ENCODE data around the gene SLC35G2. TPM values are rescaled to one million over a fixed set of nuclear protein-coding genes. Genes with fewer than 3 reads are reported as not detected.

Gene SLC35G2
- total RNA-seq, 4 donors from 2014 or later = 3.3 to 6.1 (median 5.4) TPM

DNA sequence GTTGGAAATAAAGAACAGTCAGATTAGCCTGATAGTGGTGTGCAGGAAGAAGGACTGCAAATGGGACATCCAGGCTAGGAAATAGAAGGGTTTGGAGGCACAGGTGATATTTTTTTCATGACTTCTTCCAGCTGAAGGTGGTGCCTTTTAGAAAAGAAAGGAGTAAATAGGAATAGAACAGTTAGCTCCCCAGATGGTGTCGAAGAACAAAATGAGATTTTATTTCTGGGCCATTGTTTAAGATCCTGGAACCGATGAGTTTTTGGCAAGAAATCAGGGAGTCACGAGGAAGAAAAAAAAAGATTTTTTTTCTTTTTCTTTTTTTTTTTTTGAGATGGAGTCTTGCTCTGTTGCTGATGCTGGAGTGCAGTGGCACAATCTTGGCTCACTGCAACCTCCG lies 33.3 kb downstream of the SLC35G2 start:
- H3K4me1 ChIP-seq = no peaks in the 10 kb centered on the region
- no peak overlapping the region for H3K4me3 ChIP-seq
- TF ChIP-seq POLR2AphosphoS5 (IDR thresholded peaks at IDR 0.05) (no peak), EP300 (IDR thresholded peaks at IDR 0.05) (no peak), CTCF (IDR thresholded peaks at IDR 0.05) (no peak), POLR2A (IDR thresholded peaks at IDR 0.05) (no peak)
- peak overlapping the region in 1 of 4 donors; percentile 8 for H3K27ac ChIP-seq
- peaks cover 0 to 5% of the 10 kb centered on the region in 2 donors for H3K36me3 ChIP-seq
- no peak for ATAC-seq
- H3K9me3 ChIP-seq = no peaks in the 10 kb centered on the region
- 46 to 47% methylated on average over 3 to 4 of the region's 4 CpGs for WGBS, 2 donors (ENCODE audit: low coverage in 1 of 2)
- no peaks in the 10 kb centered on the region for H3K27me3 ChIP-seq

DNA sequence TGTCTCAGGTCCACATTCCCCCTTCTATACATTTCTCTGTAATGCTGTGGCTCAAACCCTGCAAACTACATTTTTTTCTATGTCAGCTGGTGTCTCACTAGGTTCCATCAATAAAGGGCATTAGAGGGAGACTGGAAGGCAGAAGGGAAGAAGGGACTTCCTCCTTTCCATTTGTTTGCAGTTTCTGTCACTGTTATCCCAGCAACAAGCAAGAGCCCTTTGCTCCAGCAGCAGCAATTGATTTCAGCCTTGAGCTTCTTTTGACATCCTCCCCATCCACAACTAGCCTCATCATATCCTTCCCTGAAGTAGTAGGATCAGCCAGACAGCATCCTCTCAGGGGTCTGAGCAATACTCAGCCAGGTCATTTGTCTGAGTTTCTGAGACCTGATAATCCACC lies 37.7 kb downstream of the SLC35G2 start:
- no peaks in the 10 kb centered on the region for H3K9me3 ChIP-seq
- no peak overlapping the region for H3K27ac ChIP-seq
- ATAC-seq = no peak
- H3K36me3 ChIP-seq = peaks cover 0 to 5% of the 10 kb centered on the region in 2 donors
- no peaks in the 10 kb centered on the region for H3K27me3 ChIP-seq
- peaks cover 0 to 27% (median 0%) of the 10 kb centered on the region in 3 donors for H3K4me1 ChIP-seq
- no peak overlapping the region for H3K4me3 ChIP-seq
- TF ChIP-seq CTCF (IDR thresholded peaks at IDR 0.05) (no peak), POLR2AphosphoS5 (IDR thresholded peaks at IDR 0.05) (no peak), POLR2A (IDR thresholded peaks at IDR 0.05) (no peak), EP300 (IDR thresholded peaks at IDR 0.05) (no peak)

GRCh38 chr3:136858381-136858780 lies 39.5 kb downstream of the SLC35G2 start:
- H3K4me1 ChIP-seq = peaks cover 0 to 32% (median 0%) of the 10 kb centered on the region in 3 donors
- no peak for ATAC-seq
- no peak overlapping the region for H3K4me3 ChIP-seq
- H3K9me3 ChIP-seq = no peaks in the 10 kb centered on the region
- H3K36me3 ChIP-seq = peaks cover 0 to 5% of the 10 kb centered on the region in 2 donors
- H3K27ac ChIP-seq = no peak overlapping the region
- TF ChIP-seq POLR2AphosphoS5 (IDR thresholded peaks at IDR 0.05) (no peak), EP300 (IDR thresholded peaks at IDR 0.05) (no peak), POLR2A (IDR thresholded peaks at IDR 0.05) (no peak), CTCF (IDR thresholded peaks at IDR 0.05) (no peak)
- H3K27me3 ChIP-seq = no peaks in the 10 kb centered on the region

DNA sequence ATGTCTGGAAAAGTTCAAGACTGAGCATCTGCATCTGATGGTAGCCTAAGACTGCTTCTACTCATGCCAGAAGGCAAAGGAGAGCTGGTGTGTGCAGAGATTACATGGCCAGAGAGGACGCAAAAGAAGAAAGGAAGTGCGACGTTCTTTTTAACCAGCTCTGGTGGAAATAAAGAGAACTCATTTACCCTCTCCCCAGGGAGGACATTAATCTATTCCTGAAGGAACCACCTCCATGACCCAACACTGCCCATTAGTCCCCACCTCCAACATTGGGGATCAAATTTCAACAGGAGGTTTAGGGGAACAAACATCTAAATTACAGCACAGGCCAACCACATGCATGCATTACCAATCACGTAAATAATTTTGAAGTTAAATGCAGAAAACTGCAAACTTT lies 41.6 kb downstream of the SLC35G2 start:
- 58 to 66% methylated on average over 4 of the region's 4 CpGs for WGBS, 2 donors (ENCODE audit: low coverage in 1 of 2)

More for the DNA sequence above, 41.6 kb downstream of the SLC35G2 start:
- TF ChIP-seq CTCF (IDR thresholded peaks at IDR 0.05) (no peak), EP300 (IDR thresholded peaks at IDR 0.05) (no peak), POLR2AphosphoS5 (IDR thresholded peaks at IDR 0.05) (no peak)
- Histone ChIP-seq H3K27ac (peak overlapping the region in 2 of 4 donors; percentile 95 to 96), H3K4me3 (peak overlapping the region; percentile 89 to 93), H3K27me3 (no peaks in the 10 kb centered on the region), H3K4me1 (peaks cover 0 to 37% (median 0%) of the 10 kb centered on the region in 3 donors), H3K9me3 (no peaks in the 10 kb centered on the region), H3K36me3 (no peaks in the 10 kb centered on the region)
- ATAC-seq = no peak

Data from gastroesophageal sphincter (tissue), 4 donors.